Keratinocyte (primary cell): ENCODE measurements around the gene RTKN2. TPM values are rescaled to one million over a fixed set of nuclear protein-coding genes. Genes with fewer than 3 reads are reported as not detected.

ENCODE experiments used
- DNase-seq: peaks from one replicate; pipeline ENCODE4 v3.0.0-alpha.2; 2011; ENCODE audit warnings: low read depth, missing footprints, low spot score
- FAIRE-seq: peaks from 2 replicates; lab custom pipeline; 2011; peaks lifted over from hg19 to GRCh38; lab: Jason Lieb, UNC
- H2AFZ ChIP-seq: 2 replicates; pipeline ENCODE4 v1.6.0; 2012; ENCODE audit warnings: low read length, control low read depth, inconsistent platforms; ENCODE audit not compliant: control insufficient read depth
- H3K27ac ChIP-seq: 2 replicates; pipeline ENCODE4 v1.5.1; 2011; ENCODE audit warnings: low read length; ENCODE audit not compliant: control insufficient read depth, insufficient read depth
- H3K27me3 ChIP-seq: 3 replicates; pipeline ENCODE4 v1.6.0; 2011; ENCODE audit warnings: low read length; ENCODE audit not compliant: control insufficient read depth, insufficient read depth; ENCODE audit errors: extremely low read depth
- H3K36me3 ChIP-seq, 2 experiments: 2 replicates in 1 of 2; 3 replicates in 1 of 2; pipeline ENCODE4 v1.5.1; 2011; ENCODE audit warnings: low read length in 2 of 2, mild to moderate bottlenecking in 1 of 2; ENCODE audit not compliant: control insufficient read depth in 2 of 2, insufficient read depth in 2 of 2; ENCODE audit errors: extremely low read depth in 1 of 2
- H3K4me1 ChIP-seq: 3 replicates; pipeline ENCODE4 v1.5.1; 2011; ENCODE audit warnings: low read length; ENCODE audit not compliant: control insufficient read depth, insufficient read depth; ENCODE audit errors: extremely low read depth
- H3K4me2 ChIP-seq: 3 replicates; pipeline ENCODE4 v1.6.0; 2011; ENCODE audit warnings: low read depth, low read length; ENCODE audit not compliant: control insufficient read depth, insufficient read depth; ENCODE audit errors: extremely low read depth
- H3K4me3 ChIP-seq, 3 experiments: fragments of 200-600 bp in 1 of 3; sonication (generic) in 1 of 3; 2 replicates in 2 of 3; 3 replicates in 1 of 3; pipeline ENCODE4 v1.5.1; 2011 to 2016; ENCODE audit warnings: low read length in 3 of 3, mild to moderate bottlenecking in 3 of 3, control low read depth in 2 of 3, inconsistent platforms in 1 of 3, low read depth in 1 of 3, mixed read lengths in 1 of 3, mixed run types in 1 of 3, moderate library complexity in 1 of 3; ENCODE audit not compliant: control insufficient read depth in 2 of 3, insufficient read depth in 2 of 3; ENCODE audit errors: extremely low read depth in 1 of 3
- H3K79me2 ChIP-seq: 2 replicates; pipeline ENCODE4 v1.6.0; 2012; ENCODE audit warnings: low read length; ENCODE audit not compliant: control insufficient read depth, insufficient read depth
- H3K9ac ChIP-seq: 3 replicates; pipeline ENCODE4 v1.6.0; 2011; ENCODE audit warnings: low read length; ENCODE audit not compliant: control insufficient read depth, insufficient read depth; ENCODE audit errors: extremely low read depth
- H3K9me1 ChIP-seq: 3 replicates; pipeline ENCODE4 v1.6.0; 2011; ENCODE audit warnings: low read length; ENCODE audit not compliant: control insufficient read depth, insufficient read depth; ENCODE audit errors: extremely low read depth
- H3K9me3 ChIP-seq: 2 replicates; pipeline ENCODE4 v1.5.1; 2012; ENCODE audit warnings: low read depth, low read length; ENCODE audit not compliant: control insufficient read depth
- H4K20me1 ChIP-seq: 3 replicates; pipeline ENCODE4 v1.6.0; 2011; ENCODE audit warnings: low read length; ENCODE audit not compliant: control insufficient read depth, insufficient read depth; ENCODE audit errors: extremely low read depth
- EZH2 ChIP-seq: IDR thresholded peaks from one replicate; pipeline ENCODE4 v1.6.1; 2012; ENCODE audit warnings: inconsistent platforms, mild to moderate bottlenecking, low read length, moderate library complexity
- dilution Hi-C: fragments of 300-500 bp; cut with MboI; formaldehyde crosslinking; loops from one replicate; pipeline ENCODE4 v1.7.0; 2020; ENCODE audit warnings: low sequenced_read_pairs; ENCODE audit not compliant: extremely low pct_ligation_motif_present
- polyA plus RNA-seq, 5 experiments: library from polyadenylated mRNA; depleted of rRNA in 3 of 5; stranded (reverse) in 3 of 5; stranded (forward) in 1 of 5; unstranded in 1 of 5; fragments of >200 nt; gene quantifications; 1 replicate in 1 of 5; 2 replicates in 3 of 5; 3 replicates in 1 of 5; pipeline versions ENCODE4 v1.2.1 to v1.2.3, GENCODE V29; 2011 to 2012; ENCODE audit warnings: missing spikeins in 2 of 5, low read depth in 1 of 5, low replicate concordance in 1 of 5
- TF ChIP-seq, protein P1 (sequence below), 3 experiments: IDR thresholded peaks in 1 of 3; conservative IDR thresholded peaks in 1 of 3; optimal IDR thresholded peaks in 1 of 3; 2 replicates in 2 of 3; 3 replicates in 1 of 3; pipeline versions ENCODE3 to v1.5.1; 2011; ENCODE audit warnings: low read length in 3 of 3, mild to moderate bottlenecking in 3 of 3, moderate library complexity in 2 of 3, control low read depth in 1 of 3, inconsistent platforms in 1 of 3; ENCODE audit not compliant: insufficient read depth in 2 of 3; ENCODE audit errors: extremely low read depth in 1 of 3

RTKN2 gene
- polyA plus RNA-seq, 1 donor (not counting 4 experiments of a cell fraction or from before 2014, with no cell fraction given) = 3.2 TPM

DNA sequence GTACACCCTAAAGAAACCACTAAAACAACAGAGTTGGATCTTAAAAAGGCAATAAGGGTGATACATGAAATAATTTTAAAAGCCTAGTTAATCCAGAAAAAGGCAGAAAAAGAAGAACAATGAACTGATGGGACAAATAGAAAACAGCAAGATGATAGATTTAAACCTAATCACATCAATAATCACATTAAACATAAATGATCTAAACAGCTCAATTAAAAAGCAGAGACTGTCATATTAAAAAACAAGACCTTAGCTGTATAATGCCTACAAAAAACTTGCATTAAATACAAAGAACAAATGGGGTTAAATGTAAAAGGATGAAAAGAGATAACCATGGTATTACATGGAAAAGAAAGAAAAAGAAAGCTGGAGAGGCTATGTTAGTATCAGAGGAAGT, 96.2 kb downstream of the RTKN2 start:
- dilution Hi-C loops = no loop called here
- Histone ChIP-seq H2AFZ (no peak overlapping the region), H3K4me1 (no peaks in the 10 kb centered on the region), H3K9me3 (no peaks in the 10 kb centered on the region), H3K4me2 (no peak overlapping the region), H3K27me3 (no peaks in the 10 kb centered on the region), H4K20me1 (no peaks in the 10 kb centered on the region), H3K36me3 (no peaks in the 10 kb centered on the region), H3K9ac (no peak overlapping the region), H3K27ac (no peak overlapping the region), H3K4me3 (no peak overlapping the region), H3K79me2 (no peaks in the 10 kb centered on the region), H3K9me1 (no peaks in the 10 kb centered on the region)
- DNase-seq (no peak), FAIRE-seq (no peak)
- TF ChIP-seq, protein P1, sequence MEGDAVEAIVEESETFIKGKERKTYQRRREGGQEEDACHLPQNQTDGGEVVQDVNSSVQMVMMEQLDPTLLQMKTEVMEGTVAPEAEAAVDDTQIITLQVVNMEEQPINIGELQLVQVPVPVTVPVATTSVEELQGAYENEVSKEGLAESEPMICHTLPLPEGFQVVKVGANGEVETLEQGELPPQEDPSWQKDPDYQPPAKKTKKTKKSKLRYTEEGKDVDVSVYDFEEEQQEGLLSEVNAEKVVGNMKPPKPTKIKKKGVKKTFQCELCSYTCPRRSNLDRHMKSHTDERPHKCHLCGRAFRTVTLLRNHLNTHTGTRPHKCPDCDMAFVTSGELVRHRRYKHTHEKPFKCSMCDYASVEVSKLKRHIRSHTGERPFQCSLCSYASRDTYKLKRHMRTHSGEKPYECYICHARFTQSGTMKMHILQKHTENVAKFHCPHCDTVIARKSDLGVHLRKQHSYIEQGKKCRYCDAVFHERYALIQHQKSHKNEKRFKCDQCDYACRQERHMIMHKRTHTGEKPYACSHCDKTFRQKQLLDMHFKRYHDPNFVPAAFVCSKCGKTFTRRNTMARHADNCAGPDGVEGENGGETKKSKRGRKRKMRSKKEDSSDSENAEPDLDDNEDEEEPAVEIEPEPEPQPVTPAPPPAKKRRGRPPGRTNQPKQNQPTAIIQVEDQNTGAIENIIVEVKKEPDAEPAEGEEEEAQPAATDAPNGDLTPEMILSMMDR (optimal IDR thresholded peaks at IDR 0.05 in 1 of 3, IDR thresholded peaks at IDR 0.05 in 1 of 3, conservative IDR thresholded peaks at IDR 0.05 in 1 of 3; ENCODE audit: extremely low read depth in 1 of 3, insufficient read depth in 2 of 3, low read length in 3 of 3) = no peak
- TF ChIP-seq EZH2 = no peak

DNA sequence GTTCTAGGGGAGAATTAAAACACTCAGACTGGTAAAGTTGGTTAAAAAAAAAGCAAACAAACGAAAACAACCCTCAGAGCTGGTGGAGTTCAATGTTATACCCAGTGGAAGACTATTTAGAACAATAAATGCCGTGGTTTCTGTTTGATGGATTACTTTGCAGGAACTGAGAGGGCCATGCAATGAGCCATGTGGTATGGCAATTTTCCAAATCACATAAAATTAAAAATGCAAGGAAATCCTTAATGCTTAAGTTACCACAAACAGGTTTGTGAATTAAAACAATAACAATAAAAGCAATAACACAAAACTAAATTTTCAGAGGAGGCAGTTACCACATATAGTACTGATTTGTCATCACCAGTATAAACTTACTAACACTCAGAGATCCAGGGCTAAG, 96.9 kb downstream of the RTKN2 start:
- DNase-seq = no peak
- dilution Hi-C loops = no loop called here

More for the DNA sequence above, 96.9 kb downstream of the RTKN2 start:
- Histone ChIP-seq H2AFZ (no peak overlapping the region), H3K4me3 (no peak overlapping the region), H3K4me2 (no peak overlapping the region), H3K36me3 (no peaks in the 10 kb centered on the region), H3K9me3 (no peaks in the 10 kb centered on the region), H3K27ac (no peak overlapping the region), H3K4me1 (no peaks in the 10 kb centered on the region), H4K20me1 (no peaks in the 10 kb centered on the region), H3K9ac (no peak overlapping the region), H3K27me3 (no peaks in the 10 kb centered on the region), H3K79me2 (no peaks in the 10 kb centered on the region), H3K9me1 (no peaks in the 10 kb centered on the region)
- TF ChIP-seq EZH2 = no peak
- TF ChIP-seq, protein P1 (optimal IDR thresholded peaks at IDR 0.05 in 1 of 3, IDR thresholded peaks at IDR 0.05 in 1 of 3, conservative IDR thresholded peaks at IDR 0.05 in 1 of 3; ENCODE audit: extremely low read depth in 1 of 3, insufficient read depth in 2 of 3, low read length in 3 of 3) = no peak
- FAIRE-seq = no peak
